ENCODE results near the gene MROH9. TPM values are rescaled to one million over a fixed set of nuclear protein-coding genes. Genes with fewer than 3 reads are reported as not detected.

MROH9 gene
- total RNA-seq: under 0.01 TPM in 2 replicates

- H3K4me3 ChIP-seq (ENCODE audit: low read depth, low read length): no peak within 1 kb of the TSS
- no peak for DNase-seq (ENCODE audit: low read depth)
- TF ChIP-seq CTCF (IDR thresholded peaks at IDR 0.05; ENCODE audit: insufficient read depth, low read depth, low read length): no peak
These were observed at the start of gene MROH9 for GRCh38 chr1:170935231-170935630. MROH9 (plus strand) TSS chr1:170935534; CDS start chr1:170945557, 10,023 bp downstream.

GRCh38 chr1:170885551-170885950 lies 49.8 kb upstream of the MROH9 start:
- no peak for DNase-seq (ENCODE audit: low read depth)
- H3K4me3 ChIP-seq (ENCODE audit: low read depth, low read length): no peak overlapping the region
- TF ChIP-seq CTCF (IDR thresholded peaks at IDR 0.05; ENCODE audit: insufficient read depth, low read depth, low read length): no peak

GRCh38 chr1:170886460-170886859 lies 48.9 kb upstream of the MROH9 start:
- no peak overlapping the region for H3K4me3 ChIP-seq (ENCODE audit: low read depth, low read length)
- no peak for DNase-seq (ENCODE audit: low read depth)
- no peak for TF ChIP-seq CTCF (IDR thresholded peaks at IDR 0.05; ENCODE audit: insufficient read depth, low read depth, low read length)

GRCh38 chr1:170887726-170888125 lies 47.6 kb upstream of the MROH9 start:
- DNase-seq (ENCODE audit: low read depth): no peak
- TF ChIP-seq CTCF (IDR thresholded peaks at IDR 0.05; ENCODE audit: insufficient read depth, low read depth, low read length): no peak
- H3K4me3 ChIP-seq (ENCODE audit: low read depth, low read length): no peak overlapping the region

GRCh38 chr1:170891872-170892271 lies 43.5 kb upstream of the MROH9 start:
- DNase-seq (ENCODE audit: low read depth): no peak
- TF ChIP-seq CTCF (IDR thresholded peaks at IDR 0.05; ENCODE audit: insufficient read depth, low read depth, low read length): no peak
- no peak overlapping the region for H3K4me3 ChIP-seq (ENCODE audit: low read depth, low read length)

- TF ChIP-seq CTCF (IDR thresholded peaks at IDR 0.05; ENCODE audit: insufficient read depth, low read depth, low read length): no peak
- no peak for DNase-seq (ENCODE audit: low read depth)
- H3K4me3 ChIP-seq (ENCODE audit: low read depth, low read length): no peak overlapping the region
These were observed 41.6 kb upstream of the MROH9 start for GRCh38 chr1:170893655-170894297.

GRCh38 chr1:170903961-170904360 lies 31.4 kb upstream of the MROH9 start:
- no peak for TF ChIP-seq CTCF (IDR thresholded peaks at IDR 0.05; ENCODE audit: insufficient read depth, low read depth, low read length)
- no peak overlapping the region for H3K4me3 ChIP-seq (ENCODE audit: low read depth, low read length)
- DNase-seq (ENCODE audit: low read depth): no peak
